ENCODE measurements around the gene TPP1. TPM values are rescaled to one million over a fixed set of nuclear protein-coding genes. Genes with fewer than 3 reads are reported as not detected.

The TPP1 gene
- total RNA-seq, 6 experiments from 2014 or later = 50.1 to 61.7 (median 54.1) TPM

DNA sequence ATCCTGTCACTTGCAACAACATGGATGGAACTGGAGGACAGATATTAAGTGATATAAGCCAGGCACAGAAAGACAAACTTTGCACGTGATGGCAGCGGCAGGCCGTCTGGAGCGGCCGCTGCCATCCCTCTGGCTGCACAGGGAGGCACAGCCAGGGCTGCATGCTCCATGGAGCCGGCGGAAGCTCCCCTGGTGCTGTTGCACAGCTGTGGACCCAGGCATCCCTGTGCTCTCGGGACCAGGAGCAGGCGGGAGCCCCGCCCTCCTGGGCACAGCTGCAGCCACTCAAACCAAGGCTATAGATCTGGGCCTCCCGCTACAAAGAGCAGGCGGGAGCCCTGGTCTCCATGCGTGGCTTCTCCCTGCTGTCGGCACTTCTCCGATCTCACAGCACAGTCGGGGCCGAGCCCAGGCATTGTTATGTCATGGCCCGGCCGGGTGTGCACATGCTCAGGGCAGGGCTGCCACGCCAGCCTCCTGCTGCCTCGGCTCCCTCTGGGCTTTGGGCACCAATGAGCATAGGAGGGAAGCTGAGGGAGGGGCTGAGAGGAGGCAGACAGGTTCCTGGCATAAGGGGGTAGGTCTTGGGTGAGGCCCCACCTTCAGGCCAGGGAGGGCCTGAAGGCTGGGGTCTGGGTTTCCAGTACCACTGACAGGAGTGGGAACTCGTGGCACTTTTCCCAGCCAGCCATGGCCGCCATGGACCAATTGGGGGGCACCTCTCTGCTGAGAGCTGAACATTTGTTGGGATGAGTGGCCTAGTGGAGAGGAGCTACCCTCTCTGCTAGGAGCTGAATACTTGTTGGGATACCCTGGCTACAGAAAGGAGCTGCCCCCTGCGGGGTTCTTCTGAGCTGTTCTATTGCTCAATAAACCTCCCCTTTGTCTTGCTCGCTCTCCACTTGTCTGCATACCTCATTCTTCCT lies 32.5 kb downstream of the TPP1 start:
- DNase-seq = no peak
- Mint-ChIP-seq H3K36me3 (ENCODE audit: low read depth) (peaks cover 37% of the 10 kb centered on the region), H3K27me3 (ENCODE audit: insufficient read depth) (no peaks in the 10 kb centered on the region), H3K4me1 (ENCODE audit: low read depth) (peaks cover 16% of the 10 kb centered on the region), H3K27ac (no peak overlapping the region), H3K9me3 (peaks cover 25% of the 10 kb centered on the region), H3K4me3 (no peak overlapping the region)
- TF ChIP-seq, protein P1, sequence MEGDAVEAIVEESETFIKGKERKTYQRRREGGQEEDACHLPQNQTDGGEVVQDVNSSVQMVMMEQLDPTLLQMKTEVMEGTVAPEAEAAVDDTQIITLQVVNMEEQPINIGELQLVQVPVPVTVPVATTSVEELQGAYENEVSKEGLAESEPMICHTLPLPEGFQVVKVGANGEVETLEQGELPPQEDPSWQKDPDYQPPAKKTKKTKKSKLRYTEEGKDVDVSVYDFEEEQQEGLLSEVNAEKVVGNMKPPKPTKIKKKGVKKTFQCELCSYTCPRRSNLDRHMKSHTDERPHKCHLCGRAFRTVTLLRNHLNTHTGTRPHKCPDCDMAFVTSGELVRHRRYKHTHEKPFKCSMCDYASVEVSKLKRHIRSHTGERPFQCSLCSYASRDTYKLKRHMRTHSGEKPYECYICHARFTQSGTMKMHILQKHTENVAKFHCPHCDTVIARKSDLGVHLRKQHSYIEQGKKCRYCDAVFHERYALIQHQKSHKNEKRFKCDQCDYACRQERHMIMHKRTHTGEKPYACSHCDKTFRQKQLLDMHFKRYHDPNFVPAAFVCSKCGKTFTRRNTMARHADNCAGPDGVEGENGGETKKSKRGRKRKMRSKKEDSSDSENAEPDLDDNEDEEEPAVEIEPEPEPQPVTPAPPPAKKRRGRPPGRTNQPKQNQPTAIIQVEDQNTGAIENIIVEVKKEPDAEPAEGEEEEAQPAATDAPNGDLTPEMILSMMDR (IDR thresholded peaks at IDR 0.05) = no peak

DNA sequence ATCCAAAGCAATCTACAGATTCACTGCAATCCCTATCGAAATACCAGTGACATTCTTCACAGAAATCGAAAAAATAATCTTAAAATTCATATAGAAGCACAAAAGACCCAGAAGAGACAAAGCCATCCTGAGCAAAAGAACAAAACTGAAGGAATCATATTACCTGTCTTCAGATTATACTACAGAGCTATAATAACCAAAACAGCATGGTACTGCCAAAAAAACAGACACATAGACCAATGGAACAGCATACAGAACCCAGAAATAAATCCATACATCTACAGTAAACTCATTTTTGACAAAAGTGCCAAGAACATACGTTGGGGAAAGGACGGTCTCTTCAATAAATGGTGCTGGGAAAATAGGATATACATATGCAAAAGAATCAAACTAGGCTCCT lies 34.7 kb downstream of the TPP1 start:
- Mint-ChIP-seq H3K27me3 (ENCODE audit: insufficient read depth) (no peaks in the 10 kb centered on the region; the same call in 1 of the 2 replicates), H3K9me3 (peaks cover 25% of the 10 kb centered on the region), H3K4me1 (ENCODE audit: low read depth) (peaks cover 16% of the 10 kb centered on the region), H3K27ac (no peak overlapping the region), H3K36me3 (ENCODE audit: low read depth) (peaks cover 44% of the 10 kb centered on the region), H3K4me3 (no peak overlapping the region)
- TF ChIP-seq, protein P1 (IDR thresholded peaks at IDR 0.05) = no peak
- no peak for DNase-seq

DNA sequence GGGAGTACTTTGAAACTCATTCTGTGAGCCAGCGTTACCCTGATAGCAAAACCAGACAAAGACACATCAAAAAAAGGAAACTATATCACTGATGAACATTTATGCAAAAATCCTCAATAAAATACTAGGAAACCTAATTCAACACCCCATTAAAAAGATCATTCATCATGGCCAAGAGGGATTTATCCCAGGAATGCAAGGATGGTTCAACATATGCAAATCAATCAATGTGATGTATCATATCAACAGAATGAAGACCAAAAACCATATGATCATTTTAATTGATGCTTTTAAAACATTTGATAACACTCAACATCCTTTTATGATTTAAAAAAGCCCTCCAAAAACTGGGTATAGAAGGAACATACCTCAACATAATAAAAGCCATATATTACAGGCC lies 35.6 kb downstream of the TPP1 start:
- H3K36me3 Mint-ChIP-seq (ENCODE audit: low read depth) = peaks cover 44% of the 10 kb centered on the region
- no peak for DNase-seq
- H3K27ac Mint-ChIP-seq = no peak overlapping the region
- peaks cover 11% of the 10 kb centered on the region for H3K4me1 Mint-ChIP-seq (ENCODE audit: low read depth)
- TF ChIP-seq, protein P1 (IDR thresholded peaks at IDR 0.05) = no peak
- H3K27me3 Mint-ChIP-seq (ENCODE audit: insufficient read depth) = no peaks in the 10 kb centered on the region; the same call in 1 of the 2 replicates
- no peak overlapping the region for H3K4me3 Mint-ChIP-seq
- peaks cover 25% of the 10 kb centered on the region for H3K9me3 Mint-ChIP-seq

DNA sequence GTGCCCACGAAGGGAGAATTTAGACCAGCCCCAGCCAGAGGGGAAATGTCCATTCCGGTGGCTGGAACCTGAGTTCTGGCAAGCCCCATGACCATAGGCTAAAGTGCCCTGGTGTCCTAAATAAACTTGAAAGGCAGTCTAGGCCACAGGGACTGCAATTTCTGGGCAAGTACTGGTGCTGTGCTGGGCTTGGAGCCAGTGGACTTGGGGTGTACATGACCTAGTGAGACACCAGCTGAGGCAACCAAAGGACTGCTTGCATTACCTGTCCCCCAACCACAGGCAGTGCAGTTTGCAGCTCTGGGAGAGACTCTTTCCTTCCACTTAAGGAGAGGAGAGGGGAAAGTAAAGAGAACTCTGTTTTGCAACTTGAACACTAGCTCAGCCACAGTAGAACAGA lies 39.5 kb downstream of the TPP1 start:
- Mint-ChIP-seq H3K36me3 (ENCODE audit: low read depth) (peaks cover 40% of the 10 kb centered on the region), H3K9me3 (peaks cover 20% of the 10 kb centered on the region), H3K27ac (no peak overlapping the region), H3K4me1 (ENCODE audit: low read depth) (peaks cover 25% of the 10 kb centered on the region), H3K27me3 (ENCODE audit: insufficient read depth) (no peaks in the 10 kb centered on the region; the same call in 1 of the 2 replicates), H3K4me3 (no peak overlapping the region)
- DNase-seq = no peak
- TF ChIP-seq, protein P1 (IDR thresholded peaks at IDR 0.05) = no peak

DNA sequence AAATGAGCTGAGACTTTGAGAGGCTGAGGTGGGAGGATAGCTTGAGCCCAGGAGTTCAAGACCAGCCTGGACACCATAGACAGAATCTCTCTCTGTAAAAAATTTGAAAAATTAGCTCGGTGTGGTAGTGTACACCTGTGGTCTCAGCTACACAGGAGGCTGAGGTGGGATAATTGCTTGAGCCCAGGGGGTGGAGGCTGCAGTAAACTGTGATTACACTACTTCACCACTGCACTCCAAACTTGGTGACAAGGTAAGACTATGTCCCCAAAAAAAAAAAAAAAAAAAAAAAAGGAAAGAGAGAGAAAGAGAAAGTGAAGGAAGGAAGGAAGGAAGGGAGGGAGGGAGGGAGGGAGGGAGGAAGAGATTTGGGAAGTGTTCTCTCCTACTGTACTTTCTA lies 41.1 kb downstream of the TPP1 start:
- no peak overlapping the region for H3K27ac Mint-ChIP-seq
- TF ChIP-seq, protein P1 (IDR thresholded peaks at IDR 0.05) = no peak
- H3K9me3 Mint-ChIP-seq = peaks cover 5% of the 10 kb centered on the region
- no peak for DNase-seq
- peaks cover 24% of the 10 kb centered on the region for H3K36me3 Mint-ChIP-seq (ENCODE audit: low read depth)
- H3K27me3 Mint-ChIP-seq (ENCODE audit: insufficient read depth) = no peaks in the 10 kb centered on the region; the same call in 1 of the 2 replicates
- H3K4me3 Mint-ChIP-seq = no peak overlapping the region
- peaks cover 25% of the 10 kb centered on the region for H3K4me1 Mint-ChIP-seq (ENCODE audit: low read depth)
